NCI-H146 (cell line): Measurements from ENCODE around the gene KIF5C.
"Not testable (repeated sequence)": the region's sequence is repeated elsewhere in the genome, so short reads cannot be mapped to it uniquely, and the experiment has no call there.

ENCODE experiments used
- DNase-seq: peaks from one replicate; lab custom pipeline; 2025; lab: John Stamatoyannopoulos, UW

Gene KIF5C

GRCh38 chr2:148874868-148875341, at the start of gene KIF5C:
Gene KIF5C, plus strand, starts transcription at chr2:148875227. Its CDS starts 391 bp downstream, at chr2:148875618.
- DNase-seq, result peak; percentile 93

- DNase-seq, result no peak
Observed at GRCh38 chr2:148826791-148827190, 48.2 kb upstream of the KIF5C start.

- DNase-seq, result no peak
Observed at GRCh38 chr2:148828941-148829340, 46.1 kb upstream of the KIF5C start.

DNA sequence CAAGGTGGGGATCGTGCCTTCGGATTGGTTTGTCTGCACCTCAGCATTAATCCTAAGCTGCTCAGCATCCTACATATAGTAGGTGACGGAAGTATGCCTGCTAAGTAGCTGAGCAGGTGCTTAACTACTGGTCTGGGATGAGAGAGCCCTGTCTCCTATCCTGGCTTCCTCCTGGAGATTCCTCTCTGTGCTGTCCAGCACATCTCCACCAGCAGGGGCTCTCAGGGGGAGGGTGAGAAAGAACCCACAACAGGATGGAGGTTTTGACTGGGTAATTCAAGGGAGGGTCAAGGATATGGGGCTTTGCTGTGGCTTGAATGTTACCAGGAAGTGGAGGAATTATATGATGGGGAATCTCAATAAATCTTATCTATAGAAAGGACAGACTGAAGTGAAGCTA, 45.4 kb upstream of the KIF5C start:
- DNase-seq, result peak; percentile 2

DNA sequence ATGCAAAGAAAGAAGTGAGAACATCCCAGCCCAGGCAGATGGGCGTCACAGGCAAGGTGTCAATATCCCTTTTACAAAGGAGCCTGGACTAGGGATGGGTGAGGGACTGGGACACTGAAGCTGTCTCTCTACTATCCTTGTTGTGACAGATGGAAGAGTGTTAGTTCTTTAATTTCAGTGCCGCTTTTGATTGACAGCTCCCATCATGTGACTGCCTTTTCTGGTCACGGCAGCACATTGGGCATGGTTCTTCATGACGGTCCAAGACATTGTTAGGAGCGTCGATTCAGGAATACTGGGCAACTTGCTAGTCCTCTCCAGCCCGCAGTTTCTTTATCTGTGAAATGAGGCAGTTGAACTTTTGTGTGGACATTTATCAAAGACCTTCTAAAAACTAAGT, 42.4 kb upstream of the KIF5C start:
- DNase-seq, result no peak

- DNase-seq, result no peak
Observed at GRCh38 chr2:148842050-148842449, 33.0 kb upstream of the KIF5C start.

DNA sequence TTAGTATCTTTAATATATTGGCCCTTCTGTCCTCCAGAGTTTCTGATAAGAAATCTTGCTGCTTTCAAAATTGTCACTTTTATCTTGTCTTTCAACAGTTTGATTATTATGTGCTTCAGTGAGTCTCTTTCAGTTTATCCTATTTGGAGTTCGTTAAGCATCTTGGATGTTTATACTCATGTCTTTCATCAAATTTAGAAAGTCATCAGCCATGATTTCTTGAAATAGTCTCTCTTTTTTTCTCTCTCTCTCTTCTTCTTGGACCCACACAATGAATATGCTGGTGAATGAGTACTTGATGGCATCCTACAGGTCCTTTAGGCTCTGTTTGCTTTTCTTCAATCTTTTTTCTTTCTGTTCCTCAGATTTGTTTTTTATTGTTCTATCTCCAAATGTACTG, 26.9 kb upstream of the KIF5C start:
- DNase-seq, result no peak

- no peak for DNase-seq
Observed at GRCh38 chr2:148853458-148853857, 21.6 kb upstream of the KIF5C start.

DNA sequence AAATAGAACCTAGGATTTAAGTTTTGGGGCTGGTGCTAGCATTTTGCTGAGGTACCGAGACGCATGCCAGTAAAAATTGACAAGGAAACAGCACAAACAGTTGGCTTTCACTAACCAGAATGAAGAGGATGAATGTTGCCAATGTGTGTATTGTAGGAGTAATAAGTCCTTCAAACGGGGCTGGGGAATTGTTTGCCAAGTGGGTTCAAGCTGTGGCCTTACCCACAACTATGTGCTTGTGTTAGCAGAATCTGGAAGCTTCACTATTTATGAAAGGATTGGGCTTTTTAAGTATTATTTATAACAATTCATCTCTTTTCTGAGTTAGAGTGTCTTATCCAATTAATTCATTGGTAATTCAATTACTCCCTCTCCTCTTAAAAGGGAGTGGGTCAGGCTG, 15.0 kb upstream of the KIF5C start:
- DNase-seq, result no peak

- no peak for DNase-seq
Observed at GRCh38 chr2:148861367-148861766, 13.7 kb upstream of the KIF5C start.

GRCh38 chr2:148862478-148862877, 12.5 kb upstream of the KIF5C start:
- DNase-seq, result not testable (repeated sequence)

- DNase-seq, result peak; percentile 39
Observed at GRCh38 chr2:148865512-148865911, 9.5 kb upstream of the KIF5C start.

- no peak for DNase-seq
Observed at GRCh38 chr2:148866091-148866490, 8.9 kb upstream of the KIF5C start.

DNA sequence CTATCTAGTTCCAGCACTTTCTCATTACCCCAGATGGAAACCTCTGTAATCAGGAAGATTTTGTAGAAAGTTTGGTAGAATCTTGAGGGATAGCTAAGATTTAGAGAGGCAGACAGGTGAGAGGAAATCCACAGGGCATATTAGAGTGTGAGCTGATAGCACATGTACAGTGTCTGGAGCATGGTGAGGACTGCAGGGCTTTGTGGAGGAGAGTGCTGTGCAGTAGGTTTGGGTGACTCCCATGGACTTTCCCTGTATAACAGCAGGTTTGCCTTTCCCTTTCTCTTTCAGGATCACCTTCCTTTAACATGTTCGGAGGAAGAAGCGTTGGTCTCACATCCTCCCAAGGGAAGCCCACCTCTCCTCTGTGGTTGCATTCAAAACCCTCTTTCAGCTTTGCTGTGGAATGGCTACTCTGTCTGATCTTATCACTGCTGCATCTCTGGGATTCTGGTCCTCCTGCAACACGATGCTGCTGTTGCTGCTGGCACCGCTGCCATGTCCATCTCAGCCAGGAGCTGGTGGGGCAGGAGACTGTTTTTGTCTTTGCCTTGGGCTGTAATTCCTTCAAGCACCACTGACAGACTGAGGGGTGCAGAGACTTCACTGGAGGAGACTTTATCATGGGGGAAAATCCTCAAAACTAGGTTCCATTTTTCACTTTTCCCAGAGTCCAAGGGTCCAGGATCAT, 7.8 kb upstream of the KIF5C start:
- DNase-seq, result no peak

DNA sequence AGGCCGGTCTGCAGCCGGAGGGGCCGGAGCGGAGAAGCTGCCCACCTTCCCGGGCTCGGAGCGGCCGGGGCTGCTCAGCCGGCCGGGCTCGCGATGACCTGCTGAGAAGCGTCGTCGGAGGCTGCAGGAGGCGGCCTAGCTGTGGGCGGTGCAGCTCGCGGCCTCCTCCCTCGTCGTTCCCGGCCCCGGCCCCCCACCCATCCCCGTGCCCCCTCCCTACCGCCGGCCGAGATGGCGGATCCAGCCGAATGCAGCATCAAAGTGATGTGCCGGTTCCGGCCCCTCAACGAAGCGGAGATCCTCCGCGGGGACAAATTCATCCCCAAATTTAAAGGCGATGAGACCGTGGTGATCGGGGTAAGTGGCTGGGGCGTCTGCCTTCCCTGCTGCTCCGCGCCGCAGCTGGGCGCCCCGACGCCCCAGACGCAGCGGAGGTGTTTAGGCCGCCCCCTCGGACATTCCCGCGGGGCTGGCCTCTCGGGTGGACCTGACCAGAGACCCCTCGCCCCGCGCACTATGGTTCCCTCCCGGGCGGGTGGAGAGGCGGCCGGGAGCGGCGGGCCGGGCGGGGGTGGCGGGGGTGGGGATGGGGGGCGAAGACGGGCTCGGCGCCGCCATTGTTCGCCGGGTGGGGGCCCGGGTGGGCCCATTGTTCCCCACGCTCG, 492 bp downstream of the KIF5C start:
- peak; percentile 75 for DNase-seq

GRCh38 chr2:148876202-148876594, 1.2 kb downstream of the KIF5C start:
- peak; percentile 56 for DNase-seq

GRCh38 chr2:148876595-148877402, 1.8 kb downstream of the KIF5C start:
- DNase-seq, result peak; percentile 85

DNA sequence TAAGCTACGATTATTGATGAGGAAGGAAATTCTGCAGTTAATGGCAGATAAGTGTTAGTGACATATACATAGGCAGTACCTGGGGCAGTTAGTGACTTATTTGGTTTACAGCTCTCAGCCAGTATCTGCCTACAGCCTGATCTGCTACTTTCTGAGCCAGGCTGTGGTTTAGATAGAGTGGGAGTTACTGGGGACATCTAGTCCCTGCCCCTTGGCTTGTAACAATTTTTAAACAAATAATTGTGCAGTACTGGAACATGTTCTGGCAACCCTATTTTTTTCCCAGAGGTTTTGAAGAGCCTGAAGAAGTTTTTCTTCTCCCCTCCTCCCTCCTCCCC, 2.3 kb downstream of the KIF5C start:
- no peak for DNase-seq

GRCh38 chr2:148880636-148881035, 5.6 kb downstream of the KIF5C start:
- DNase-seq, result no peak

GRCh38 chr2:148882051-148882450, 7.0 kb downstream of the KIF5C start:
- no peak for DNase-seq

- no peak for DNase-seq
Observed at GRCh38 chr2:148885209-148885608, 10.2 kb downstream of the KIF5C start.

DNA sequence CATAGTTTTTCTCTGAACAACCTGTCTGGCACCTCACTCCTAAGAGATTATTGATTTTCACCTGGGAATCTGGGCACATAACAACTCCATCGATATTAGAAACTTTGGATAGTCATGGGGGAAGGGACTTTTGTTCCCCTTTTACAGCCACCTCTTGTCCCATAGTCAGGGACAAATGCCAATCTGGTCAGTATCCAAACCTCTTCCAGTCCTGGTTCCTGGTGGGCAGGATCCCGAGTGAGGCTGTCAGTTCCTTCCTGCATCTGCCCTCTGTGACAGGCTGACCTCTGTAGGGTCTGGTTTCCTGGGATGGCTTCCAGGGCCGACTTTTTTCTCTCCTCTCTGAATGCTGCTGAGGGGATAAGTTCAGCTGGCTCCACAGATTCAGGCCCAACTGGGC, 11.0 kb downstream of the KIF5C start:
- no peak for DNase-seq
